ENCODE data around the gene FFAR3. TPM values are rescaled to one million over a fixed set of nuclear protein-coding genes. Genes with fewer than 3 reads are reported as not detected.

The FFAR3 gene
- total and polyA plus RNA-seq, 12 donors: 0.11 to 0.18 (median 0.17) TPM; not detected in 8

GRCh38 chr19:35337097-35337983 is 20.9 kb upstream of the FFAR3 start:
- H3K36me3 ChIP-seq (replicated peaks in 1 of 2): no peaks in the 10 kb centered on the region
- WGBS, 4 donors: 74 to 83% (median 79%) methylated on average over 21 to 25 of the region's 25 CpGs
- H3K27me3 ChIP-seq: no peaks in the 10 kb centered on the region
- no peak for DNase-seq
- H3K9me3 ChIP-seq (replicated peaks in 1 of 3): no peaks in the 10 kb centered on the region
- TF ChIP-seq, protein P1, sequence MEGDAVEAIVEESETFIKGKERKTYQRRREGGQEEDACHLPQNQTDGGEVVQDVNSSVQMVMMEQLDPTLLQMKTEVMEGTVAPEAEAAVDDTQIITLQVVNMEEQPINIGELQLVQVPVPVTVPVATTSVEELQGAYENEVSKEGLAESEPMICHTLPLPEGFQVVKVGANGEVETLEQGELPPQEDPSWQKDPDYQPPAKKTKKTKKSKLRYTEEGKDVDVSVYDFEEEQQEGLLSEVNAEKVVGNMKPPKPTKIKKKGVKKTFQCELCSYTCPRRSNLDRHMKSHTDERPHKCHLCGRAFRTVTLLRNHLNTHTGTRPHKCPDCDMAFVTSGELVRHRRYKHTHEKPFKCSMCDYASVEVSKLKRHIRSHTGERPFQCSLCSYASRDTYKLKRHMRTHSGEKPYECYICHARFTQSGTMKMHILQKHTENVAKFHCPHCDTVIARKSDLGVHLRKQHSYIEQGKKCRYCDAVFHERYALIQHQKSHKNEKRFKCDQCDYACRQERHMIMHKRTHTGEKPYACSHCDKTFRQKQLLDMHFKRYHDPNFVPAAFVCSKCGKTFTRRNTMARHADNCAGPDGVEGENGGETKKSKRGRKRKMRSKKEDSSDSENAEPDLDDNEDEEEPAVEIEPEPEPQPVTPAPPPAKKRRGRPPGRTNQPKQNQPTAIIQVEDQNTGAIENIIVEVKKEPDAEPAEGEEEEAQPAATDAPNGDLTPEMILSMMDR (IDR thresholded peaks at IDR 0.05): no peak
- no peak for TF ChIP-seq POLR2A (IDR thresholded peaks at IDR 0.05)
- no peak overlapping the region for H3K27ac ChIP-seq
- no peaks in the 10 kb centered on the region for H3K4me1 ChIP-seq (replicated peaks in 1 of 2)
- intact Hi-C loops (cut with DNase I): no loop called here
- no peak overlapping the region for H3K4me3 ChIP-seq

GRCh38 chr19:35337984-35338296 is 20.3 kb upstream of the FFAR3 start:
- Histone ChIP-seq H3K36me3 (replicated peaks in 1 of 2) (no peaks in the 10 kb centered on the region), H3K9me3 (replicated peaks in 1 of 3) (no peaks in the 10 kb centered on the region), H3K4me3 (no peak overlapping the region), H3K4me1 (replicated peaks in 1 of 2) (no peaks in the 10 kb centered on the region), H3K27ac (no peak overlapping the region), H3K27me3 (no peaks in the 10 kb centered on the region)
- WGBS, 4 donors: 84 to 90% (median 85%) methylated on average over 11 to 13 of the region's 13 CpGs
- intact Hi-C loops (cut with DNase I): no loop called here
- no peak for TF ChIP-seq POLR2A (IDR thresholded peaks at IDR 0.05)
- TF ChIP-seq, protein P1 (IDR thresholded peaks at IDR 0.05): no peak
- DNase-seq: no peak

DNA sequence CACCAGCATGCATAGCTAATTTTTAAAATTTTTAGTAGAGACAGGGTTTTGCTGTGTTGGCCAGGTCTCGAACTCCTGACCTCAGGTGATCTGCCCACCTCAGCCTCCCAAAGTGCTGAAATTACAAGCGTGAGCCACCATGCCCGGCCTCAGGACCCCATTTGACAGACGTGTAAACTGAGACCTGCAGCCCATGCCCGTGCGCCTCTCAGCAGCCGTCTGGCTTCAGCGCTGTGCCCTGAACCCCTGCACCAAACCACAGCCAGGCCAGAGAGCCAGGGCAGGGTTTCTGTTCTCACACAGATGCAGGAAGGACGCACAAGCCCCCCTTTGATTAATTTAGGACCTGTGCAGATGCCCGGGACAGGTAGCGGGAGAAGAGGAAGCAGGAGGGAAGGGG is 17.8 kb upstream of the FFAR3 start:
- H3K27ac ChIP-seq: no peak overlapping the region
- no peaks in the 10 kb centered on the region for H3K4me1 ChIP-seq (replicated peaks in 1 of 2)
- DNase-seq: no peak
- H3K4me3 ChIP-seq: no peak overlapping the region
- H3K9me3 ChIP-seq (replicated peaks in 1 of 3): no peaks in the 10 kb centered on the region
- H3K27me3 ChIP-seq: no peaks in the 10 kb centered on the region
- intact Hi-C loops (cut with DNase I): no loop called here
- H3K36me3 ChIP-seq (replicated peaks in 1 of 2): no peaks in the 10 kb centered on the region
- TF ChIP-seq, protein P1 (IDR thresholded peaks at IDR 0.05): no peak
- TF ChIP-seq POLR2A (IDR thresholded peaks at IDR 0.05): no peak
- 77 to 92% (median 85%) methylated on average over 3 to 11 of the region's 11 CpGs for WGBS, 4 donors

DNA sequence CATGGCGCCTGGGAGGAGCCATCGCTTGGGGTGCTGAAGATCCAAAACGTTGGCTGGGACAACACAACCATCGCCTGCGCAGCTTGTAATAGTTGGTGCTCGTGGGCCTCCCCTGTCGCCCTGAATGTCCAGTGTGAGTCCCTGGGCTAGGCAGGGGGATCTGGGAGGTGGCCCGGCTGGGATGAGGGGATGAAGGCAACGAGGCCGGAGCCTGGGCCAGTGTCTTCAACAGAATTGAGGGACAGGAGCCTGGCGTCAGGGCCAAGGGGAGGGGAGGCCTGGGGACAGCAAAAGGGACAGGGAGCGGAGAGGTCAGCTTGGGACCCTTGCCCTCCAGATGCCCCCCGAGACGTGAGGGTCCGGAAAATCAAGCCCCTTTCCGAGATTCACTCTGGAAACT is 17.3 kb upstream of the FFAR3 start:
- Histone ChIP-seq H3K9me3 (replicated peaks in 1 of 3) (no peaks in the 10 kb centered on the region), H3K4me1 (replicated peaks in 1 of 2) (no peaks in the 10 kb centered on the region), H3K27me3 (no peaks in the 10 kb centered on the region), H3K27ac (no peak overlapping the region), H3K4me3 (no peak overlapping the region), H3K36me3 (replicated peaks in 1 of 2) (no peaks in the 10 kb centered on the region)
- TF ChIP-seq, protein P1 (IDR thresholded peaks at IDR 0.05): no peak
- TF ChIP-seq POLR2A (IDR thresholded peaks at IDR 0.05): no peak
- DNase-seq: no peak
- WGBS, 4 donors: 86 to 87% (median 87%) methylated on average over 16 of the region's 16 CpGs
- intact Hi-C loops (cut with DNase I): no loop called here
